Measurements from ENCODE around the gene ENTPD2.

DNA sequence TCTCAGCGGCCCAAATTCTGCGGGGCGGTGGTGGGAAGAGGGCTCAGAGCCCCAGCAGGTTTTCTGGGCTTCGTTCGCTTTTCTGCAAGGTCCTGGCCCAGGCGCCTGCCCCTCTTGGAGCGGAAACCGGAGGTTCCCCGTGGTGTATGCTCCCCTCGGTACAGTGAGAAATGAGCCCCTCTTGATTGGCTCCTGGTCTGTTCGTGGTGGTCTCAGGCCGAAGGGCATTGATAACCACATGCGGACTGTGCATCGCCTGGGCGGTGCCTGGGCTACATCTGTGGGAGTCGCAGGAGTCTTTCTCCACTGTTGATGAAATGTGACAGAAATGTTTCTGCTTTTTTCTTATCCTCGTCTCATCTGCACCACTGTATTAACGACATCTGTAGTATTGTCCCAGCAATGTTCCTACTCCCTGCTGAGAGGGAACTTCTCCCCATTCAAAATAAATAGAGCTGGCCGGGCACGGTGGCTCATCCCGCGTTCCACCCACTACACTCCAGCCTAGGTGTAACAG is 33.6 kb upstream of the ENTPD2 start:
- TF ChIP-seq RFX5 (IDR thresholded peaks at IDR 0.05; ENCODE audit: low read depth, low read length) (no peak), CEBPB (IDR thresholded peaks at IDR 0.05; ENCODE audit: low read depth, low read length) (no peak), POLR2A (IDR thresholded peaks at IDR 0.05; ENCODE audit: low read depth, low read length) (no peak), SMC3 (IDR thresholded peaks at IDR 0.05; ENCODE audit: low read depth, low read length) (no peak), RAD21 (IDR thresholded peaks at IDR 0.05; ENCODE audit: low read length) (no peak), MAFK (IDR thresholded peaks at IDR 0.05; ENCODE audit: low read depth, low read length) (no peak)
- TF ChIP-seq, protein P1, sequence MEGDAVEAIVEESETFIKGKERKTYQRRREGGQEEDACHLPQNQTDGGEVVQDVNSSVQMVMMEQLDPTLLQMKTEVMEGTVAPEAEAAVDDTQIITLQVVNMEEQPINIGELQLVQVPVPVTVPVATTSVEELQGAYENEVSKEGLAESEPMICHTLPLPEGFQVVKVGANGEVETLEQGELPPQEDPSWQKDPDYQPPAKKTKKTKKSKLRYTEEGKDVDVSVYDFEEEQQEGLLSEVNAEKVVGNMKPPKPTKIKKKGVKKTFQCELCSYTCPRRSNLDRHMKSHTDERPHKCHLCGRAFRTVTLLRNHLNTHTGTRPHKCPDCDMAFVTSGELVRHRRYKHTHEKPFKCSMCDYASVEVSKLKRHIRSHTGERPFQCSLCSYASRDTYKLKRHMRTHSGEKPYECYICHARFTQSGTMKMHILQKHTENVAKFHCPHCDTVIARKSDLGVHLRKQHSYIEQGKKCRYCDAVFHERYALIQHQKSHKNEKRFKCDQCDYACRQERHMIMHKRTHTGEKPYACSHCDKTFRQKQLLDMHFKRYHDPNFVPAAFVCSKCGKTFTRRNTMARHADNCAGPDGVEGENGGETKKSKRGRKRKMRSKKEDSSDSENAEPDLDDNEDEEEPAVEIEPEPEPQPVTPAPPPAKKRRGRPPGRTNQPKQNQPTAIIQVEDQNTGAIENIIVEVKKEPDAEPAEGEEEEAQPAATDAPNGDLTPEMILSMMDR (conservative IDR thresholded peaks at IDR 0.05; ENCODE audit: low read depth, low read length): no peak
- TF ChIP-seq, protein P2, sequence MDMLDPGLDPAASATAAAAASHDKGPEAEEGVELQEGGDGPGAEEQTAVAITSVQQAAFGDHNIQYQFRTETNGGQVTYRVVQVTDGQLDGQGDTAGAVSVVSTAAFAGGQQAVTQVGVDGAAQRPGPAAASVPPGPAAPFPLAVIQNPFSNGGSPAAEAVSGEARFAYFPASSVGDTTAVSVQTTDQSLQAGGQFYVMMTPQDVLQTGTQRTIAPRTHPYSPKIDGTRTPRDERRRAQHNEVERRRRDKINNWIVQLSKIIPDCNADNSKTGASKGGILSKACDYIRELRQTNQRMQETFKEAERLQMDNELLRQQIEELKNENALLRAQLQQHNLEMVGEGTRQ (IDR thresholded peaks at IDR 0.05; ENCODE audit: low read depth, low read length): no peak

Measured in IMR-90 (cell line).